IMR-90 (cell line): ENCODE measurements around the gene ADARB2. TPM values are rescaled to one million over a fixed set of nuclear protein-coding genes. Genes with fewer than 3 reads are reported as not detected.

ENCODE experiments used
- ATAC-seq: fragments of 200-7000 bp; cut with Tn5 transposase; 2 replicates; pipeline ENCODE4 v1.9.1; 2020; ENCODE audit warnings: low read depth, mild to moderate bottlenecking, moderate library complexity
- BruUV-seq: library from RNA; stranded (reverse); fragments of 400-500 nt; replicated peaks from 2 replicates; lab custom pipeline; 2021; lab: Mats Ljungman, UMichigan
- CTCF ChIA-PET: fragments of 300-600 bp; formaldehyde crosslinking; extraction: SDS; loops from one replicate; lab custom pipeline; 2021; ENCODE audit warnings: antibody characterized with exemption; lab: Yijun Ruan, JAX
- POLR2A ChIA-PET: fragments of 300-600 bp; sonication (Branson Sonifier 250); formaldehyde crosslinking; loops from one replicate; lab custom pipeline; 2022; ENCODE audit warnings: antibody characterized with exemption; ENCODE audit not compliant: unreplicated experiment; lab: Charles Lee
- DNase-seq: peaks from one replicate; pipeline ENCODE4 v3.0.0; 2013
- H2AFZ ChIP-seq: replicated peaks from 2 replicates; pipeline ENCODE3; 2013; ENCODE audit warnings: low read length, mild to moderate bottlenecking; ENCODE audit not compliant: poor library complexity
- H2AK5ac ChIP-seq: 2 replicates; pipeline ENCODE4 v1.6.1; 2013; ENCODE audit warnings: low read depth, low read length, inconsistent platforms
- H2AK9ac ChIP-seq: replicated peaks from 2 replicates; pipeline ENCODE3; 2013; ENCODE audit warnings: mild to moderate bottlenecking, low read depth, low read length, moderate library complexity; ENCODE audit not compliant: poor library complexity
- H2BK120ac ChIP-seq: 2 replicates; pipeline ENCODE4 v1.6.1; 2013; ENCODE audit warnings: low read depth, low read length, inconsistent platforms
- H2BK15ac ChIP-seq: 3 replicates; pipeline ENCODE4 v1.6.1; 2013; ENCODE audit warnings: low read depth, low read length, inconsistent platforms
- H2BK20ac ChIP-seq: 2 replicates; pipeline ENCODE4 v1.6.1; 2013; ENCODE audit warnings: low read depth, mild to moderate bottlenecking, inconsistent platforms, low read length, moderate library complexity
- H2BK5ac ChIP-seq: 2 replicates; pipeline ENCODE4 v1.6.1; 2013; ENCODE audit warnings: mild to moderate bottlenecking, low read depth, low read length, inconsistent platforms; ENCODE audit not compliant: poor library complexity, severe bottlenecking
- H3K14ac ChIP-seq: replicated peaks from 2 replicates; pipeline ENCODE4 v1.6.1; 2013; ENCODE audit warnings: low read depth, low read length, inconsistent platforms
- H3K18ac ChIP-seq: 2 replicates; pipeline ENCODE4 v1.6.1; 2013; ENCODE audit warnings: low read depth, low read length, control low read depth
- H3K23ac ChIP-seq: 2 replicates; pipeline ENCODE4 v1.6.1; 2013; ENCODE audit warnings: low read depth, low read length, inconsistent platforms
- H3K27ac ChIP-seq: 2 replicates; pipeline ENCODE4 v1.5.1; 2013; ENCODE audit warnings: mild to moderate bottlenecking, control low read depth, low read length; ENCODE audit not compliant: insufficient read depth
- H3K27me3 ChIP-seq: 2 replicates; pipeline ENCODE4 v1.6.1; 2013; ENCODE audit warnings: low read length; ENCODE audit not compliant: control insufficient read depth, insufficient read depth
- H3K36me3 ChIP-seq: 2 replicates; pipeline ENCODE4 v1.6.1; 2013; ENCODE audit warnings: low read length, mixed read lengths; ENCODE audit not compliant: control insufficient read depth, insufficient read depth
- H3K4ac ChIP-seq: 2 replicates; pipeline ENCODE4 v1.6.1; 2013; ENCODE audit warnings: low read depth, low read length, inconsistent platforms
- H3K4me1 ChIP-seq: 2 replicates; pipeline ENCODE4 v1.6.1; 2013; ENCODE audit warnings: low read length, mixed read lengths; ENCODE audit not compliant: control insufficient read depth, insufficient read depth
- H3K4me2 ChIP-seq: 2 replicates; pipeline ENCODE4 v1.6.1; 2013; ENCODE audit warnings: low read depth, mild to moderate bottlenecking, control low read depth, low read length, moderate library complexity
- H3K4me3 ChIP-seq: 2 replicates; pipeline ENCODE4 v1.5.1; 2013; ENCODE audit warnings: low read depth, mild to moderate bottlenecking, control low read depth, low read length, moderate library complexity; ENCODE audit not compliant: insufficient read depth
- H3K56ac ChIP-seq: 2 replicates; pipeline ENCODE4 v1.6.1; 2013; ENCODE audit warnings: low read length, inconsistent platforms; ENCODE audit not compliant: insufficient read depth; ENCODE audit errors: extremely low read depth
- H3K79me1 ChIP-seq, 2 experiments: 2 replicates each; pipeline ENCODE4 v1.6.1; 2013; ENCODE audit warnings: low read length in 2 of 2, inconsistent platforms in 1 of 2, low read depth in 1 of 2
- H3K9ac ChIP-seq: 2 replicates; pipeline ENCODE4 v1.6.1; 2013; ENCODE audit warnings: low read depth, low read length, control low read depth
- H3K9me1 ChIP-seq: 2 replicates; pipeline ENCODE4 v1.6.1; 2013; ENCODE audit warnings: low read length, inconsistent platforms; ENCODE audit not compliant: insufficient read depth
- H3K9me3 ChIP-seq: 2 replicates; pipeline ENCODE4 v1.6.1; 2013; ENCODE audit warnings: low read length; ENCODE audit not compliant: control insufficient read depth, insufficient read depth
- H4K20me1 ChIP-seq: 2 replicates; pipeline ENCODE4 v1.6.1; 2013; ENCODE audit warnings: low read length, inconsistent platforms; ENCODE audit not compliant: insufficient read depth
- H4K5ac ChIP-seq: 2 replicates; pipeline ENCODE4 v1.6.1; 2013; ENCODE audit warnings: mild to moderate bottlenecking, low read depth, low read length, control low read depth
- H4K8ac ChIP-seq, 2 experiments: 2 replicates each; pipeline ENCODE4 v1.6.1; 2013; ENCODE audit warnings: low read depth in 2 of 2, low read length in 2 of 2, control low read depth in 1 of 2, inconsistent platforms in 1 of 2
- H4K91ac ChIP-seq: 2 replicates; pipeline ENCODE4 v1.6.1; 2013; ENCODE audit warnings: low read depth, low read length, inconsistent platforms; ENCODE audit not compliant: insufficient read depth
- BHLHE40 ChIP-seq: fragments of 150-350 bp; IDR thresholded peaks from 2 replicates; pipeline ENCODE4 v1.6.1; 2016; ENCODE audit warnings: mild to moderate bottlenecking, low read depth, low read length
- CEBPB ChIP-seq: IDR thresholded peaks from 2 replicates; pipeline ENCODE4 v1.6.1; 2012; ENCODE audit warnings: low read depth, low read length, improper control_type of control experiment
- CHD1 ChIP-seq: IDR thresholded peaks from 2 replicates; pipeline ENCODE4 v1.6.1; 2012; ENCODE audit warnings: low read depth, low read length, improper control_type of control experiment
- CTCF ChIP-seq: conservative IDR thresholded peaks from 2 replicates; pipeline ENCODE4 v1.5.1; 2012; ENCODE audit warnings: mild to moderate bottlenecking, low read depth, low read length, improper control_type of control experiment
- ELK1 ChIP-seq: fragments of 150-350 bp; IDR thresholded peaks from 2 replicates; pipeline ENCODE4 v1.6.1; 2016; ENCODE audit warnings: low read depth, mild to moderate bottlenecking, low read length, moderate library complexity, borderline replicate concordance
- FOS ChIP-seq: fragments of 150-350 bp; IDR thresholded peaks from 2 replicates; pipeline ENCODE4 v1.6.1; 2016; ENCODE audit warnings: low read depth, low read length
- MAFK ChIP-seq: IDR thresholded peaks from 2 replicates; pipeline ENCODE4 v1.6.1; 2012; ENCODE audit warnings: low read depth, low read length, improper control_type of control experiment
- MAZ ChIP-seq: IDR thresholded peaks from 2 replicates; pipeline ENCODE4 v1.6.1; 2012; ENCODE audit warnings: low read depth, mild to moderate bottlenecking, low read length, improper control_type of control experiment, moderate library complexity, borderline replicate concordance
- MXI1 ChIP-seq: IDR thresholded peaks from 2 replicates; pipeline ENCODE4 v1.6.1; 2012; ENCODE audit warnings: low read depth, mild to moderate bottlenecking, low read length, moderate library complexity, borderline replicate concordance
- POLR2A ChIP-seq: IDR thresholded peaks from 2 replicates; pipeline ENCODE4 v1.6.1; 2012; ENCODE audit warnings: mild to moderate bottlenecking, low read depth, low read length
- RAD21 ChIP-seq: IDR thresholded peaks from 2 replicates; pipeline ENCODE4 v1.6.1; 2012; ENCODE audit warnings: low read length, improper control_type of control experiment
- RCOR1 ChIP-seq: IDR thresholded peaks from 2 replicates; pipeline ENCODE4 v1.6.1; 2012; ENCODE audit warnings: mild to moderate bottlenecking, low read length, improper control_type of control experiment; ENCODE audit not compliant: insufficient replicate concordance
- SMC3 ChIP-seq: fragments of 150-350 bp; IDR thresholded peaks from 2 replicates; pipeline ENCODE4 v1.6.1; 2016; ENCODE audit warnings: low read depth, mild to moderate bottlenecking, antibody characterized with exemption, low read length, moderate library complexity
- USF2 ChIP-seq: fragments of 150-350 bp; IDR thresholded peaks from 2 replicates; pipeline ENCODE4 v1.6.1; 2017; ENCODE audit warnings: mild to moderate bottlenecking, antibody characterized with exemption, low read length, low read depth
- WGBS, 2 experiments: methylation state at CpG; one replicate each; pipeline versions ENCODE4 v1.1.5 to v1.1.7; 2013; ENCODE audit warnings: missing lambda C conversion rate in 2 of 2; ENCODE audit not compliant: insufficient read length in 1 of 2; ENCODE audit errors: extremely low coverage in 2 of 2; 5-methylcytosine and 5-hydroxymethylcytosine counted together
- dilution Hi-C: fragments of 300-500 bp; cut with HindIII; formaldehyde crosslinking; loops from one replicate; pipeline ENCODE4 v1.14.3; 2018; ENCODE audit warnings: low sequenced_read_pairs; ENCODE audit not compliant: unreplicated experiment
- in situ Hi-C: fragments of 300-500 bp; cut with MboI; formaldehyde crosslinking; loops from 3 replicates; pipeline ENCODE4 v1.14.3; 2019; ENCODE audit warnings: low sequenced_read_pairs, inconsistent platforms, mixed read lengths
- intact Hi-C: fragments of 100-400 bp; cut with micrococcal nuclease; formaldehyde crosslinking; loops from 2 replicates; pipeline ENCODE4 v1.10.0; 2022
- polyA plus RNA-seq, 3 experiments: library from polyadenylated mRNA; depleted of rRNA; stranded (reverse); fragments of >200 nt; gene quantifications; 2 replicates each; pipeline ENCODE4 v1.2.3, GENCODE V29; 2012; ENCODE audit warnings: low replicate concordance in 1 of 3
- total RNA-seq: library from RNA; depleted of rRNA; stranded (reverse); fragments of >200 nt; gene quantifications from 2 replicates; pipeline ENCODE4 v1.2.3, GENCODE V29; 2012

Gene ADARB2
- total and polyA plus RNA-seq, 2 of the 4 experiments (the other 2 are of a cell fraction), result not detected

DNA sequence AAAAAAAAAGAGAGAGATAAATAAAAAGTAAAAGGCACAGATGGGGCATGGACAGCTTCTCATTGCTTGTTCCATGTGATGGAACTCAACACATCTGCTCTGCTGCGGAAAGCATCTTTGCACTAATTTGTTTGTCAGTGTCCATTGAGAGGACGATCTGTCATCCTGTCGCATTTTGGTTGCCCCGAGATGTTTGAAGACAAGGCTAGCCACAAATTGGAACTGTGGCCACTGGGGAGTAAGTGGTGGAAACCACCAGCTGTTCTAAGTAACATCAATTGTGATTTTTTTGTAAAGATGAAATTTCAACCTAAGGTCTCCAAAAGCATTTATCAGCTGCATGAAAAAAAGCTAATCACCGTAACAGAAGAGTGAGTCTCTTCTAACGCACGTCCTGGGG lies 312.7 kb downstream of the ADARB2 start:
- CTCF ChIA-PET, result no interaction called here
- no peak overlapping the region for H2BK15ac ChIP-seq

More for the DNA sequence above, 312.7 kb downstream of the ADARB2 start:
- Histone ChIP-seq H3K18ac (no peak overlapping the region), H4K91ac (no peak overlapping the region), H2AFZ (no peak overlapping the region), H3K36me3 (no peaks in the 10 kb centered on the region), H3K4ac (no peak overlapping the region), H3K4me3 (no peak overlapping the region), H3K23ac (no peak overlapping the region), H2AK5ac (no peak overlapping the region), H3K56ac (no peak overlapping the region), H4K5ac (no peak overlapping the region), H3K9me3 (peaks cover 32% of the 10 kb centered on the region), H3K9me1 (no peaks in the 10 kb centered on the region), H2BK5ac (no peak overlapping the region), H3K4me2 (no peak overlapping the region), H4K20me1 (no peaks in the 10 kb centered on the region), H3K9ac (no peak overlapping the region), H2BK120ac (no peak overlapping the region), H3K79me1 (no peaks in the 10 kb centered on the region), H2BK20ac (no peak overlapping the region), H4K8ac (no peak overlapping the region), H3K4me1 (no peaks in the 10 kb centered on the region), H3K27ac (no peak overlapping the region), H3K27me3 (no peaks in the 10 kb centered on the region), H2AK9ac (no peak overlapping the region), H3K14ac (no peak overlapping the region)
- POLR2A ChIA-PET, result no interaction called here
- in situ Hi-C loops (no loop called here), dilution Hi-C loops (no loop called here), intact Hi-C loops (no loop called here)
- WGBS, 2 experiments, result 96% methylated on average over 3 of the region's 7 CpGs; no CpG with 5 or more reads in 1 of the 2 experiments
- BruUV-seq, result no TSS peak
- TF ChIP-seq MAZ (no peak), CTCF (no peak), MAFK (no peak), RCOR1 (no peak), FOS (no peak), CHD1 (no peak), CEBPB (no peak), POLR2A (no peak), RAD21 (no peak), SMC3 (no peak), USF2 (no peak), ELK1 (no peak), BHLHE40 (no peak), MXI1 (no peak)
- ATAC-seq (no peak), DNase-seq (no peak)
